ENCODE data around the gene BRWD1.

BRWD1 gene

GRCh38 chr21:39318091-39318959 lies 4.9 kb upstream of the BRWD1 start:
- DNase-seq = no peak
- no peak overlapping the region for H3K4me3 Mint-ChIP-seq
- no peaks in the 10 kb centered on the region for H3K36me3 Mint-ChIP-seq
- peaks cover 27% of the 10 kb centered on the region for H3K27me3 Mint-ChIP-seq
- H3K4me1 Mint-ChIP-seq = peaks cover 15% of the 10 kb centered on the region
- CTCF ChIA-PET = no interaction called here
- H3K27ac Mint-ChIP-seq = no peak overlapping the region
- H3K9me3 Mint-ChIP-seq = no peaks in the 10 kb centered on the region

DNA sequence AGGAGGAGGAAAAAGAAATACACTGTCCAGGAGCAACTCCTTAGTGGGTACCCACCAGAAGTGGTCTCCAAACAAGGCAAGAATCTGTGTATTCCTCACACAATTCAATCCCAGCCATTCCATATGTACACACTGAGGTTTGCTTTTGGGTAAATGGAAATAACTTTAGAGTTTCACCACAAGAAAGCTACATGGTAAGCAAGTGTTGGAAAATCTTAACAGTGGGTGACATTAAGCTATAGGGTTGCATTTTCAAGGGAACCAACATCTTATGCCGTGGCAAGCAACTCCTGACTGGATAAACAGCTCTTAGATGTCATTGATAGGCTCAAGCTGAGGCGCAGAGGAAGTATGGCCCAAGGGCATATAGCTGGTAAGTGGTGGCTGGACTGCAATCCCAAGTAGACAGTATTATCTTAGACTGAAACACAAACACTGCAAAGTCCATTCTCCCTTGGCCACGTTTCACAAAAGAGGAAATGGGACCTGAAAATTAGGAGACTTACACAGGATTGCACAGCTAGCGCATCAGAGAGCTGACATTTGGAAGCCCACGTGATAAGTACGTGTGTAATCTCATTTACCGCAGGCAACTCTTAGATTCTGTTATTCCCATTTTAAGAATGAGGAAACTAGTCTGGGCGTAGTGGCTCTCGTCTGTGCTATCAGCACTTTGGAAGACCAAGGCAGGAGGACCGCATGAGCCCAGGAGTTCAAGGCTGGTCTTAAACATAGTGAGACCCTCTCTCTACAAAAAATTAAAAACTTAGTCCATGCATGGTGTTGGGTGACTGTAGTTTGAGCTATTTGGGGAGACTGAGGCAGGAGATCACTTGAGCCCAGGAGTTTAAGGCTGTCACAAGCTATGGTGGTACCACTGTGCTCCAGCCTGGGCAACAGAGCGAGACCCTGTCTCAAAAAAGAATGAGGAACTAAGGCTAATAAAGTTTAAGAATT lies 4.0 kb upstream of the BRWD1 start:
- Mint-ChIP-seq H3K36me3 (no peaks in the 10 kb centered on the region), H3K4me1 (peaks cover 15% of the 10 kb centered on the region), H3K4me3 (no peak overlapping the region), H3K9me3 (no peaks in the 10 kb centered on the region), H3K27ac (no peak overlapping the region), H3K27me3 (peaks cover 22% of the 10 kb centered on the region)
- DNase-seq = no peak
- CTCF ChIA-PET = no interaction called here

DNA sequence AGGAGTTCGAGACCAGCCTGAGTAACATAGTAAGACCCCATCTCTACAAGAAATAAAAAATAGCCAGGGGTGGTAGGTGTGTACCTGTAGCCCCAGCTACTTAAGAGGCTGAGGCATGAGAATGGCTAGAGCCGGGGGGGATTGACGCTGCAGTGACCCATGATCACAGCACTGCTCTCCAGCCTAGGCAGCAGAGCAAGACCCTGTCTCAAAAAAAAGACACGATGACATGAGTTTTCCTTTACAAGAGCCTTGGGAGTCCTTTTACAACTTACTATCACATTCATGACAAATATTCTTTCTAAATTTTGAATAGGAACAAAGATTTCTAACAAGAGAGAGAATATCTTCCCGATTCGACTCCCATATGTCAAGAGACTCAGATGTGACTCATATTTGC lies 3.3 kb upstream of the BRWD1 start:
- CTCF ChIA-PET = no interaction called here
- no peak overlapping the region for H3K4me3 Mint-ChIP-seq
- no peak overlapping the region for H3K27ac Mint-ChIP-seq
- no peaks in the 10 kb centered on the region for H3K9me3 Mint-ChIP-seq
- peaks cover 6% of the 10 kb centered on the region for H3K36me3 Mint-ChIP-seq
- H3K27me3 Mint-ChIP-seq = peaks cover 18% of the 10 kb centered on the region
- no peak for DNase-seq
- peaks cover 21% of the 10 kb centered on the region for H3K4me1 Mint-ChIP-seq

DNA sequence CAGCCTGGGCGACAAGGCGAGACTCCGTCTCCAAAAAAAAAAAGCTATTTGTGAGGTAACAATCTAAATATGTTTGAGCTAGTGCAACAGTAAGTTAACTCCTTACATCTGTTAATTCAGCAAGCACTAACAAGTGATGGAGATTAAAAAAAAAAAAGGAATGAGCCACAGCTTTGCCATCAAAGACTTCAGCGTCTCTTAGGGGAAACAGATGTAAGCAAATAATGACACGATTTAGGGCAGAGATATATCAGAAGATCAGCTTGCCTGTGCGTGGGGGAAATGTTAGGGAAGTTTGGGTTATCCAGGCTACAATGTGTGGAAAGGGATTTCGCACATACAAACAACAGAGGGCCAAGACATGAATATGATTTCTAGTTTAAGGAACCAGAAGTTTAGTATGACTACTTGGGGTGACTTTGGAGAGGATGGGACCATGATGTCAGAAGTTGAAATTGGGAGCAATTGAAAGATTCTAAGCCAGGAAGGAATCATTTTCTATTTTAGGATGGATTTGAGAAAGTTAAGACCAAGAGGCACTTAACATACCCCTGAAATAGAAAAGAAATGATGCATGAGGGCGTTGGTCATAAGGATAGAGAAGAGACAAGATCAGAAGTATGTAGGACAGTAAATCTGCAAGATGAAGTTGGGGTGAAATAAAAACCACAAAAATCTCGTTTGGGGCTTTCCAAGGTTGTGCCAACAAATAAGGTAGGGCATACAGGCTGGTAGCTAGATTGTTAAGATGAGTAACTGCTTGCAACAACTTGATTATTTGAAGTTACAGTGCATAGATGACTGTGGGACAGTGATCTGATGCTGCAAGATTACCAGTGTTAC lies 2.4 kb upstream of the BRWD1 start:
- no peaks in the 10 kb centered on the region for H3K9me3 Mint-ChIP-seq
- no peak for DNase-seq
- no peak overlapping the region for H3K4me3 Mint-ChIP-seq
- H3K27ac Mint-ChIP-seq = no peak overlapping the region
- CTCF ChIA-PET = interaction anchor here (0.8 to 1.3 kb wide), 2 partner anchors 33 to 75 kb away, joined by 3 to 6 read pairs; partner anchors contain the start of gene HMGN1
- H3K4me1 Mint-ChIP-seq = peaks cover 28% of the 10 kb centered on the region
- H3K27me3 Mint-ChIP-seq = peaks cover 13% of the 10 kb centered on the region
- H3K36me3 Mint-ChIP-seq = peaks cover 10% of the 10 kb centered on the region

DNA sequence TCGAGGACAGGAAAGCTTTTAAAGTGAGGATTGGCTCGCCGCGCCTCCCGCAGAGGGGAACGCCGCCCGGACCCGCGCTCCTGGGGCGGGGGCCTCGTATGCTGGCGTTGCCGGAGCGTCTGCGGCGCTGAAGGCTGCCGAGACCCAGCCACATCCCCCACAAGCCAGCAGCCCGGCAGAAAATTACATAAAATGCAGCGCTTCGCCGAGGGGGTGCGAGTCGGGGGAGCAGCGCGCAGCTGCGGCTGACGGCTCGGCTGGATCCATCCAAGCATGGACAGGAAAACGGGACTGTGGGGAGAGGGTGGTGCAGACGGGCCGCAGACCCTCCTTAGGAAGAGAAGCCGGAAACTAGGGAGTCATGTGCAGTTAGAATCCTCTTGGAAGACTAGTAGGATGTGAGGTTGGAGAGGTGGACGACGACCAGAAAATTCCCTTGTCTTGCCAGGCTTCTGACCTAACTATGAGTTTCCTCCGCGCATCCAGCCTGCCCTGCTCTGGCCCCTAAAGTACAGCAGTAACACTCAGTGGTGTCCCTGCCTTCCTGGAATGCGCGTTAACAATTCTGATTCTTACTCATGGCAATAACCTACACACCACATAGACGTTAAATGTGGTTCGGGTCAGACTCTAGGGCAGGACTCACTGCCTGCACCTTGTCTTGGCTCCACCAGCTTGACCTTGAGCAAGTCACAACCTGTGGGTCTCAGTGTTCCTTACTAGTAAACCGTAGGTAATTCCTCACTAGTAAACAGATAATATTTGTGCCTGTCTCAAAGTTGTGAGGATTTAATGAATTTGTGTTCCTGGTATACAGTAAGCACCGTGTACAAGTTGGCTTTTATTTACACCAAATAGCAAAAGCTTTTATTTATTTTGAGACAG lies 953 bp upstream of the BRWD1 start:
- H3K27ac Mint-ChIP-seq = peak overlapping the region; percentile 96
- H3K4me1 Mint-ChIP-seq = peaks cover 34% of the 10 kb centered on the region
- H3K36me3 Mint-ChIP-seq = peaks cover 18% of the 10 kb centered on the region
- CTCF ChIA-PET = interaction anchor here (1.1 kb wide), 1 partner anchor 76 kb away, joined by 4 read pairs; no protein-coding TSS in a partner anchor
- peaks cover 9% of the 10 kb centered on the region for H3K27me3 Mint-ChIP-seq
- DNase-seq = peak; percentile 63
- no peaks in the 10 kb centered on the region for H3K9me3 Mint-ChIP-seq
- peak overlapping the region; percentile 82 for H3K4me3 Mint-ChIP-seq

DNA sequence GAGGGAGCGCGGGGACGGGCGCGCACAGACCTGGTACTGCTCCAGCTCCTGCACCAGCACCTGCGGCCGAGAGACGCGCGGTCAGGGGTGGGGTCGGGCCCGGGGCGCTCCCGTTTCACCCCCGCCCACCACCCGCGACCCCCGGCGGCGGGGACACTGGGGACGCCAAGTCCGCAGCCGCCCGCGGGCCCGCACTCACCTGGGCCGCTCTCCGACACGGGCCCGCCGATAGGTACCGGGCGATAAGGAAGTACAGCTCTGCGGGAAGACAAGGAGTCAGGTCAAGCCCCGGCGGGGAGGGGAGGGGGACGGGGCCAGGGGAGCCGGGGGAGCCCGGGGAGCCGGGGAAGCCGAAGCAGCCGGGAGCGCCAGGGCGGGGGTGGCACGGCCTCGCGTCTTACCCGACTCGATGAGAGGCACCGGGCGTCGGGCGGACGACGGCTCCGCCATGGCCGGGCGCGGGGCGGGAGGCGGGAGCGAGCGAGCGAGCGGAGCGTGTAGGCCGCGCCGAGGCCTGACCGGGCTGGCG lies 326 bp downstream of the BRWD1 start:
- H3K4me3 Mint-ChIP-seq = peak overlapping the region; percentile 82
- peak; percentile 62 for DNase-seq
- peaks cover 34% of the 10 kb centered on the region for H3K4me1 Mint-ChIP-seq
- peaks cover 9% of the 10 kb centered on the region for H3K27me3 Mint-ChIP-seq
- H3K36me3 Mint-ChIP-seq = peaks cover 23% of the 10 kb centered on the region
- H3K27ac Mint-ChIP-seq = peak overlapping the region; percentile 96
- CTCF ChIA-PET = no interaction called here
- H3K9me3 Mint-ChIP-seq = no peaks in the 10 kb centered on the region

- peaks cover 9% of the 10 kb centered on the region for H3K27me3 Mint-ChIP-seq
- H3K27ac Mint-ChIP-seq = peak overlapping the region; percentile 96
- CTCF ChIA-PET = no interaction called here
- peak; percentile 96 for DNase-seq
- H3K9me3 Mint-ChIP-seq = no peaks in the 10 kb centered on the region
- H3K36me3 Mint-ChIP-seq = peaks cover 28% of the 10 kb centered on the region
- H3K4me1 Mint-ChIP-seq = peaks cover 36% of the 10 kb centered on the region
- peak overlapping the region; percentile 82 for H3K4me3 Mint-ChIP-seq
Measured at GRCh38 chr21:39312112-39313041, 1.1 kb downstream of the BRWD1 start.

- DNase-seq = no peak
- Mint-ChIP-seq H3K36me3 (peaks cover 28% of the 10 kb centered on the region), H3K4me1 (peaks cover 35% of the 10 kb centered on the region), H3K4me3 (no peak overlapping the region), H3K27ac (no peak overlapping the region), H3K27me3 (peaks cover 9% of the 10 kb centered on the region), H3K9me3 (no peaks in the 10 kb centered on the region)
- CTCF ChIA-PET = no interaction called here
Measured at GRCh38 chr21:39311164-39311563, 2.3 kb downstream of the BRWD1 start.

GRCh38 chr21:39307466-39307865 lies 6.0 kb downstream of the BRWD1 start:
- CTCF ChIA-PET = no interaction called here
- H3K27ac Mint-ChIP-seq = no peak overlapping the region

DNA sequence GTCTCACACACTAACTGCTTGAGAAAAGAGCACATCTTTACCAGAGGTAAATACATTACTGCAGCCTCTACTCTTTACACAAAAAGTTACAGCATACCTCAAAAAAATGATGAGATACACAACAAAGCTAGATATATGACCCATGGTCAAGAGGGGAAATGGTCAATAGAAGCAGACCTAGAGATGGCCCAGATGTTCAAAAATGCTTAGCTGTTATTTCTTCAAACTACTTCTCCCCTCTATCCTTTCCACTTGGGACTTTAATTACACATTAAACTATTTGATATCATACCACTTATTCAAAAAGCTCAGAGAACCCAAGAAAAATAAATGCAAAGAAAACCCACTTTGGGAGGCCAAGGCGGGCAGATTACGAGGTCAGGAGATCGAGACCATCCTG lies 12.8 kb downstream of the BRWD1 start:
- CTCF ChIA-PET = no interaction called here
- no peak for DNase-seq
- H3K4me3 Mint-ChIP-seq = no peak overlapping the region
- peaks cover 51% of the 10 kb centered on the region for H3K36me3 Mint-ChIP-seq
- H3K9me3 Mint-ChIP-seq = peaks cover 13% of the 10 kb centered on the region
- peaks cover 5% of the 10 kb centered on the region for H3K4me1 Mint-ChIP-seq
- H3K27me3 Mint-ChIP-seq = no peaks in the 10 kb centered on the region
- H3K27ac Mint-ChIP-seq = no peak overlapping the region

More at GRCh38 chr21:39307466-39307865, 6.0 kb downstream of the BRWD1 start:
- Mint-ChIP-seq H3K36me3 (peaks cover 40% of the 10 kb centered on the region), H3K4me3 (no peak overlapping the region), H3K4me1 (peaks cover 22% of the 10 kb centered on the region), H3K9me3 (no peaks in the 10 kb centered on the region), H3K27me3 (no peaks in the 10 kb centered on the region)
- DNase-seq = no peak

DNA sequence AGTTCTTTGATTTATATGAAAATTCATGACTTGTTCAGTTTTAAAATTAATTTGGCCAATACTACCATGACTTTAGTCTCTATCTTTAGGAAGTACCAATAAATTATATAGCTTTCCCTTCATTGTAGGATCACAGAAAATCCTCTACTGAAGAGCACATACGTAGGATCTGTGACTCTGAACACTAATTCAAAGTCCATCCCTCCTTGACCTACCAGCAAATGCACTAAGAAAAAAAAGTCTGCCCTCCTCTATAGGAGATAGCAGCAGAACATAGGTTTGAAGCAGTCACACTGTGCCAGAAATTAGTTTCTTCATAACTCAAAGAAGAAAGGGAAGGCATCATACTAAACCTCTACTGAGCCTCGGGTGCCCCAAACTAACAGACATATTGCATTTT lies 16.5 kb downstream of the BRWD1 start:
- no peak for DNase-seq
- H3K27ac Mint-ChIP-seq = no peak overlapping the region
- no peak overlapping the region for H3K4me3 Mint-ChIP-seq
- CTCF ChIA-PET = no interaction called here
- no peaks in the 10 kb centered on the region for H3K27me3 Mint-ChIP-seq
- H3K36me3 Mint-ChIP-seq = peaks cover 62% of the 10 kb centered on the region
- H3K9me3 Mint-ChIP-seq = peaks cover 13% of the 10 kb centered on the region
- H3K4me1 Mint-ChIP-seq = peaks cover 5% of the 10 kb centered on the region

GRCh38 chr21:39288987-39289386 lies 24.4 kb downstream of the BRWD1 start:
- Mint-ChIP-seq H3K4me3 (no peak overlapping the region), H3K27me3 (no peaks in the 10 kb centered on the region), H3K4me1 (no peaks in the 10 kb centered on the region), H3K36me3 (peaks cover 59% of the 10 kb centered on the region), H3K27ac (no peak overlapping the region), H3K9me3 (no peaks in the 10 kb centered on the region)
- no peak for DNase-seq
- CTCF ChIA-PET = no interaction called here
